ENCODE data around the gene ITGB2.

GRCh38 chr21:44846224-44846484 is 74.5 kb downstream of the ITGB2 start:
- TF ChIP-seq, protein P1, sequence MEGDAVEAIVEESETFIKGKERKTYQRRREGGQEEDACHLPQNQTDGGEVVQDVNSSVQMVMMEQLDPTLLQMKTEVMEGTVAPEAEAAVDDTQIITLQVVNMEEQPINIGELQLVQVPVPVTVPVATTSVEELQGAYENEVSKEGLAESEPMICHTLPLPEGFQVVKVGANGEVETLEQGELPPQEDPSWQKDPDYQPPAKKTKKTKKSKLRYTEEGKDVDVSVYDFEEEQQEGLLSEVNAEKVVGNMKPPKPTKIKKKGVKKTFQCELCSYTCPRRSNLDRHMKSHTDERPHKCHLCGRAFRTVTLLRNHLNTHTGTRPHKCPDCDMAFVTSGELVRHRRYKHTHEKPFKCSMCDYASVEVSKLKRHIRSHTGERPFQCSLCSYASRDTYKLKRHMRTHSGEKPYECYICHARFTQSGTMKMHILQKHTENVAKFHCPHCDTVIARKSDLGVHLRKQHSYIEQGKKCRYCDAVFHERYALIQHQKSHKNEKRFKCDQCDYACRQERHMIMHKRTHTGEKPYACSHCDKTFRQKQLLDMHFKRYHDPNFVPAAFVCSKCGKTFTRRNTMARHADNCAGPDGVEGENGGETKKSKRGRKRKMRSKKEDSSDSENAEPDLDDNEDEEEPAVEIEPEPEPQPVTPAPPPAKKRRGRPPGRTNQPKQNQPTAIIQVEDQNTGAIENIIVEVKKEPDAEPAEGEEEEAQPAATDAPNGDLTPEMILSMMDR (IDR thresholded peaks at IDR 0.05) = no peak
- no peak for TF ChIP-seq POLR2A (IDR thresholded peaks at IDR 0.05)
